Adrenal gland (tissue), 12 donors: Measurements from ENCODE around the gene PARD6B. TPM values are rescaled to one million over a fixed set of nuclear protein-coding genes. Genes with fewer than 3 reads are reported as not detected.
A peak's percentile ranks its signal among the peaks of the same experiment; 100 is the strongest.

Experiments
- DNase-seq, 7 donors: peaks; one replicate each; pipeline ENCODE4 v3.0.0-alpha.2; 2019 to 2020
- H3K27ac ChIP-seq, 5 donors: fragments of 200-600 bp; sonication (generic) in 4 of 5; 1 replicate in 3 of 5; 2 replicates in 2 of 5; pipeline versions ENCODE4 v1.5.1 to v1.8.0; 2016 to 2020; ENCODE audit warnings: mild to moderate bottlenecking in 1 of 5
- H3K27me3 ChIP-seq: fragments of 200-600 bp; 2 replicates; pipeline ENCODE4 v1.8.0; 2021
- H3K36me3 ChIP-seq, 2 donors: fragments of 200-600 bp; replicated peaks in 1 of 2; 1 replicate in 1 of 2; 2 replicates in 1 of 2; pipeline versions ENCODE4 v1.5.1 to v1.8.0; 2018 to 2022
- H3K4me1 ChIP-seq, 2 donors: fragments of 200-600 bp; replicated peaks in 1 of 2; 1 replicate in 1 of 2; 2 replicates in 1 of 2; pipeline versions ENCODE4 v1.5.1 to v1.8.0; 2018 to 2021
- H3K4me3 ChIP-seq, 4 donors: fragments of 200-600 bp; sonication (generic) in 3 of 4; one replicate each; pipeline ENCODE4 v1.5.1; 2016 to 2018
- H3K9me3 ChIP-seq, 3 donors: fragments of 200-600 bp; sonication (generic) in 1 of 3; replicated peaks in 1 of 3; 1 replicate in 2 of 3; 2 replicates in 1 of 3; pipeline versions ENCODE4 v1.5.1 to v1.8.0; 2016 to 2021
- POLR2A ChIP-seq, 2 donors: fragments of 450-650 bp; IDR thresholded peaks; one replicate each; pipeline ENCODE4 v1.6.1; 2017; ENCODE audit warnings: antibody characterized with exemption in 2 of 2, mild to moderate bottlenecking in 2 of 2, moderate library complexity in 1 of 2
- WGBS, 4 donors: extraction: QIAGEN DNeasy Blood & Tissue Kit in 2 of 4; methylation state at CpG; one replicate each; pipeline versions ENCODE4 v1.1.5 to v1.1.7; 2013 to 2017; 5-methylcytosine and 5-hydroxymethylcytosine counted together
- intact Hi-C, 2 donors: fragments of 100-400 bp; cut with DNase I; formaldehyde crosslinking; loops; one replicate each; pipeline versions ENCODE4 v1.14.1 to v1.15.0; 2022 to 2023
- polyA plus RNA-seq, 3 donors: library from polyadenylated mRNA; stranded (reverse); fragments of 200-250 nt in 2 of 3; fragments of 350-450 nt in 1 of 3; fragmentation: Illumina TruSeq in 1 of 3; extraction: RNeasy Lipid Tissue Mini Kit (QIAGEN cat#74804) in 1 of 3; gene quantifications; one replicate each; pipeline ENCODE4 v1.2.3, GENCODE V29; 2013 to 2014
- total RNA-seq, 9 donors: library from RNA; depleted of rRNA in 4 of 9; stranded (reverse); fragments of >200 nt in 4 of 9; fragments of 120-200 nt in 1 of 9; fragmentation: NEBNext Ultra II Directional in 1 of 9; extraction: Animal tissue kit (Norgen Biotek cat#: 25700) in 1 of 9; gene quantifications; one replicate each; pipeline versions ENCODE4 v1.1.0 to v1.2.4, GENCODE V29; 2013 to 2023
- TF ChIP-seq, protein P1 (sequence below), 6 experiments: fragments of 450-650 bp in 4 of 6; fragments of 200-600 bp in 2 of 6; sonication (generic) in 1 of 6; IDR thresholded peaks; 1 replicate in 5 of 6; 2 replicates in 1 of 6; pipeline versions ENCODE4 v1.5.1 to v1.8.0; 2016 to 2021; ENCODE audit warnings: antibody characterized with exemption in 6 of 6, mild to moderate bottlenecking in 2 of 6, moderate library complexity in 1 of 6
- donor health status: healthy with polysubstance abuse.
- donor health status: Bipolar disorder and iron deficiency.
- donor health status: DM: yes; HTN: yes; CAD: no.
- donor health status: DM: no; HTN: no; CAD: no.
- donor health status: DM: no; HTN: no; CAD: no.
- donor health status: DM: yes; HTN: yes; CAD: no.

The PARD6B gene
- total and polyA plus RNA-seq, 12 donors = 1.1 to 10.8 (median 5.3) TPM

- WGBS, 4 donors = 63 to 76% (median 68%) methylated on average over 4 of the region's 4 CpGs
- no peak for TF ChIP-seq POLR2A (IDR thresholded peaks at IDR 0.05)
- TF ChIP-seq, protein P1, sequence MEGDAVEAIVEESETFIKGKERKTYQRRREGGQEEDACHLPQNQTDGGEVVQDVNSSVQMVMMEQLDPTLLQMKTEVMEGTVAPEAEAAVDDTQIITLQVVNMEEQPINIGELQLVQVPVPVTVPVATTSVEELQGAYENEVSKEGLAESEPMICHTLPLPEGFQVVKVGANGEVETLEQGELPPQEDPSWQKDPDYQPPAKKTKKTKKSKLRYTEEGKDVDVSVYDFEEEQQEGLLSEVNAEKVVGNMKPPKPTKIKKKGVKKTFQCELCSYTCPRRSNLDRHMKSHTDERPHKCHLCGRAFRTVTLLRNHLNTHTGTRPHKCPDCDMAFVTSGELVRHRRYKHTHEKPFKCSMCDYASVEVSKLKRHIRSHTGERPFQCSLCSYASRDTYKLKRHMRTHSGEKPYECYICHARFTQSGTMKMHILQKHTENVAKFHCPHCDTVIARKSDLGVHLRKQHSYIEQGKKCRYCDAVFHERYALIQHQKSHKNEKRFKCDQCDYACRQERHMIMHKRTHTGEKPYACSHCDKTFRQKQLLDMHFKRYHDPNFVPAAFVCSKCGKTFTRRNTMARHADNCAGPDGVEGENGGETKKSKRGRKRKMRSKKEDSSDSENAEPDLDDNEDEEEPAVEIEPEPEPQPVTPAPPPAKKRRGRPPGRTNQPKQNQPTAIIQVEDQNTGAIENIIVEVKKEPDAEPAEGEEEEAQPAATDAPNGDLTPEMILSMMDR (IDR thresholded peaks at IDR 0.05) = no peak
- intact Hi-C loops = no loop called here
- H3K4me1 ChIP-seq = peaks cover 14 to 21% of the 10 kb centered on the region in 2 donors
- no peak overlapping the region for H3K4me3 ChIP-seq
- H3K9me3 ChIP-seq = no peaks in the 10 kb centered on the region
- H3K27ac ChIP-seq = no peak overlapping the region
- DNase-seq = peak in 1 of 7 donors; percentile 35
- H3K36me3 ChIP-seq = no peaks in the 10 kb centered on the region
- no peaks in the 10 kb centered on the region for H3K27me3 ChIP-seq
These were observed 4.2 kb upstream of the PARD6B start for GRCh38 chr20:50726955-50727791.

- no peaks in the 10 kb centered on the region for H3K36me3 ChIP-seq
- H3K4me3 ChIP-seq = no peak overlapping the region
- 72 to 76% (median 72%) methylated on average over 8 of the region's 8 CpGs for WGBS, 4 donors
- H3K4me1 ChIP-seq = peaks cover 17 to 28% of the 10 kb centered on the region in 2 donors
- no peaks in the 10 kb centered on the region for H3K9me3 ChIP-seq
- H3K27ac ChIP-seq = no peak overlapping the region
- TF ChIP-seq, protein P1 (IDR thresholded peaks at IDR 0.05) = no peak
- no peak for TF ChIP-seq POLR2A (IDR thresholded peaks at IDR 0.05)
- DNase-seq = peak in 2 of 7 donors; percentile 9 to 42
- H3K27me3 ChIP-seq = no peaks in the 10 kb centered on the region
- intact Hi-C loops = no loop called here
These were observed 3.4 kb upstream of the PARD6B start for GRCh38 chr20:50727792-50728485.

- H3K27ac ChIP-seq = no peak overlapping the region
- TF ChIP-seq POLR2A (IDR thresholded peaks at IDR 0.05) = no peak
- TF ChIP-seq, protein P1 (IDR thresholded peaks at IDR 0.05) = no peak
- intact Hi-C loops = no loop called here
- WGBS, 4 donors = 89 to 96% (median 95%) methylated on average over 4 of the region's 4 CpGs
- H3K9me3 ChIP-seq = no peaks in the 10 kb centered on the region
- H3K36me3 ChIP-seq = no peaks in the 10 kb centered on the region
- no peaks in the 10 kb centered on the region for H3K27me3 ChIP-seq
- H3K4me3 ChIP-seq = no peak overlapping the region
- peak in 1 of 7 donors; percentile 7 for DNase-seq
- H3K4me1 ChIP-seq = peaks cover 17 to 28% of the 10 kb centered on the region in 2 donors
These were observed 2.8 kb upstream of the PARD6B start for GRCh38 chr20:50728486-50728980.
